ENCODE data around the gene THAP4.
A peak's percentile ranks its signal among the peaks of the same experiment; 100 is the strongest.

Gene THAP4

DNA sequence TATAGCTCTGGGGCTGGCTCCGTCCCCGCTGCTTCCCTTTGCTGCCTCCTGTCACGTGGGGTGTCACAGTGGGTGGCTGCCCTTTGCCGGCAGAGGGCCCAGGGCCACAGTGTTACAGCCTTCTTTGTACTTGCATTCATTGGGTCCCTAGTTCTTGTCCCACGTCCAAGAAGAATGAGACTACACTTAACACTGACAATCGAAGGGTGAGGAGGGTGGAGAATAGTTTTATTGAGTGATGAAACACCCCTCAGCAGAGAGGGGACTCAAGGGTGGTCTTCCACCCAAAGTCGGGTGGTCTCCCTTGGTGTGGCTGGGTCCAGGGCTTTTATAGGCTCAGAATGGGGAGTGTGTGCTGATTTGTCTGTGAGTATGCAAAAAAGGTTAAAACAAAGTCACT is 2.4 kb upstream of the THAP4 start:
- TF ChIP-seq POLR2A (IDR thresholded peaks at IDR 0.05; ENCODE audit: low read length) = no peak
- TF ChIP-seq GATA1 (IDR thresholded peaks at IDR 0.05; ENCODE audit: low read depth, low read length) = no peak
- DNase-seq = peak; percentile 61 to 63

DNA sequence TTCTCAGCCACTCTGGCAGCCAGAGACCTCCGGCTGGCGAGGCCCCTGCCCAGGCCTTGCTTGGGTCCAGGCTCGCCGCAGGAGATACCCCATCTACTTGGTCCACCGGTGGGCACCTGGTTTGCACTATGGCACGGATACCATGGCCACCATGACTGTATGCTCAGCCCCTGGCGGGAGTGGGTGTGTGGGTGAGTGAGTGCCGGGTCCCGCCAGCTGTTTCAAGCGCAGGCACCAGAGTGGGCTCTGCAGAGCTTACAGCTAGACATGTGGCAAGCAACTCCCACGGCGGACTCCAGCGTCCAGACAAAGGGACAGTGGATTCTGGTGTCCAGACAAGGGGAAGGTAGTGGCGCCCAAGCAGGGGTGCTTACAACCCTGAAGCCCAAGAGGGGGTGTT is 2.0 kb upstream of the THAP4 start:
- TF ChIP-seq GATA1 (IDR thresholded peaks at IDR 0.05; ENCODE audit: low read depth, low read length) (no peak), POLR2A (IDR thresholded peaks at IDR 0.05; ENCODE audit: low read length) (no peak)
- DNase-seq = no peak

DNA sequence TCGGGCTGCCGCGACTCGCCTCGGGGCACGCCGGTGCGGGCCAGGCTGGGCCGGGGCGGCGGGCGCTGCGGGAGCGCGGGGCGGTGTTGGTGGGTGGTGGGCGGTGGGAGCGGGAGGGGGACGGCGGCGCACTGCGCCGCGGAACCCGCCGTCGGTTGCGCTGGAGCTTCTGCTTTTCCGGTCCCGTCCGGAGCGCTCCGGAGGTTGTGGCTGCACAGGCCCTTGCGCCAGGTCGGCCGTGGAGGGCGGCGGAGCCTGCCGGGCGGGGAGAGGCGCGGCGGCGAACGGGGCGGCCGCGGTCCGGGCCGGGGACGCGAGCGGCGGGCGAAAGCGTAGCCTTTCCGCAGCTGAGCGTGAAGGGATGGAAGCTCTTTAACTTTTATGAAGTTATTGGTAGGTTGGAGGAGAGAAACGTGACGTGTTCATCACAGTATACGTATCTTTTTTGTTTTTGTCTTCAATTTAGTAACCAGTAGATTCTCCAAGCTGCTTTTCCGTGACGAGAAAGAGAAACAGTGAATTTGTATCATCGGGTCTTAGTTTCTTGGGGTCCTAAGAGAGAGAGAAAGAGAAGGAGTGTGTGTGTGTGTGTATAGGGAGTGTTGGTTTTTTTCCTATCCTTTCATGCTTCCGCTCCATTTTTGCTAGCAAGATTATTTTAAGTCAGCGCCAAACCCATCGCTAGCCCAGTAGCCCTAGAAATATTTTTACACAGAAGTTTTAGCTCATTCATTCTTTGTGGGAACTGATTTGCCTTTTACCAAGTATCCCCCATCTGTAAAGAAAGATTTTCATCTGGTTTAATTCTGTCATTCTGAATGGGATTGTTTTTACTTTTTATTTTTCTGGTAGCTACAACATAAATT is 1.1 kb upstream of the THAP4 start:
- TF ChIP-seq GATA1 (IDR thresholded peaks at IDR 0.05; ENCODE audit: low read depth, low read length) (no peak), POLR2A (IDR thresholded peaks at IDR 0.05; ENCODE audit: low read length) (peak; percentile 6)
- DNase-seq = peak; percentile 73 to 83

DNA sequence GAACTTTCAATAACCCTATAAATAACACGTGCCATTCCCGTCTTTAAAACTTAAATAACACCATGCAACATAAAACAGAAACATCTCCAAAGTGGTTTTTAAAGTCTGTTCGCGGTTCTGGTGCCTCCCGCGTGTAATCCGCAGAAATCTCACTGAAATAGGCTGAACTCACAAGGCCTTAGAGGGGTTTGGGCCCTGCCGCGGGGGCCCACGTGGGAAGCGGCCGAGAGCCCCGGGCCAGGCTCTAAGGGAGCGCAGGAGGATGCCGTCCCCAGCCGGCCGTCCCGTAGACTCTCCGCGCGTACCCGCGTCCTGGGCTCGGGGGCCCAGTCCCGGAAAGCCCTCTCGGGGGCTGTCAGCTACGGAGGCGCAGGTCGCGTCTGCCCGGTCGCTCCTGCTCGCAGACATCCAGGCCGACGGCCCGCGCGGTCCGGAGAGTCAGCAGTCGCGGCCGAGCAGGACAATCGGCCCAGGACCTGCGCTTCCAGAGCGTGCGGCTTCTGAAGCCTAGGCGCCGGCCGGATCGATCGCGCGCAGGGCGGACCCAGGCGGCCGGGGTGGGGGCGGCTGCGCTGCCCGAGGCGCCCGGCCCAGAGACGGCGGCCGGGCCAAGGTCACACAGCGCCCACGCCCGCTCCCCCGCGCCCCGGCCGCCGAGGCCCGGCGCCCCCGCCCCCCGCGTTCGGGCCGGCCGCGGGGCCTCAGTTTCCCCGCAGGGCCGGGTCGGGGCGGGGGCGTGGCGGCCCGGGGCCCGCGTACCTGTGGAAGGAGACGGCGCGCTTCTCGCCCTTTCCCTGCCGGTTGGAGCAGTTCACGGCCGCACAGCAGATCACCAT is 558 bp downstream of the THAP4 start:
- no peak for TF ChIP-seq GATA1 (IDR thresholded peaks at IDR 0.05; ENCODE audit: low read depth, low read length)
- no peak for TF ChIP-seq POLR2A (IDR thresholded peaks at IDR 0.05; ENCODE audit: low read length)
- DNase-seq = peak; percentile 71 to 73

DNA sequence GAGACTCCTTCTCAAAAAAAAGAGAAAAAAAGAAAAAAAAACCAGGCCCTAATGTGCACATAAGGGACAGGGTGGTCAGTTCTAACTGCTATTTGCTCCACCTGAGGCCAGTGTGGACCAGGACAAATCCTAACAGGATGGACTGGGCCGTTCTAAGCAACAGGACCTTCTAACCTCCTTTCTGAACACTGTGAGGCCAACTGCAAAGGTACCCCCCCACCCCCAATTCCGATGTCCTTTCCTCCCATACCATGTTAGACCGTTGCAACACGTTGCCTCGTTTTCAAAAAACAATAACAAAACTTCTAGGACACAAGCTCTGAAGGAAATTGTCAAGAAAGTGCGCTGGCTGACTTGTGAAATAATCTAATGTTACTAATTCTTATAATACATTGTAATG is 1.2 kb downstream of the THAP4 start:
- no peak for TF ChIP-seq GATA1 (IDR thresholded peaks at IDR 0.05; ENCODE audit: low read depth, low read length)
- no peak for TF ChIP-seq POLR2A (IDR thresholded peaks at IDR 0.05; ENCODE audit: low read length)
- peak; percentile 44 to 55 for DNase-seq

DNA sequence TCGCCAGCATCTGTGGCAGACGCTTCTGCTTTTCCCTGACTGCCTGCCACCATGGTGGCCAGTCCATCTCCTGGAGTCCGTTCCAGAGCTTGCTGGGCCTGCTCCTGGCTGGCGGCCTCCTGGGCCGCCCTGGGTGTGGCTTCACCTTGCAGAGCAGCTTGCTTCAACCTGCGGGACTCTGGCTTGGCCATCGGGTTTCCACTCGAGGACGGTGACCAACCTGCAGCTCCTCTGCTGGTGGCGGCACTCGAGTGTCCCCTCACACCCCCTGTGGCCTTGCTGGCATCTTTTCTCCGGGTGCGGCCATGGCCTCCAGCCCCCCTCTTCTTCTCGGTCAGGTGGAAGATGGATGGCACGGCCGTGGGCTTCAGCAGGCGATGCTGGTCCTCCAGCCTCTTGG is 3.4 kb downstream of the THAP4 start:
- TF ChIP-seq GATA1 (IDR thresholded peaks at IDR 0.05; ENCODE audit: low read depth, low read length) = no peak
- TF ChIP-seq POLR2A (IDR thresholded peaks at IDR 0.05; ENCODE audit: low read length) = no peak
- no peak for DNase-seq

DNA sequence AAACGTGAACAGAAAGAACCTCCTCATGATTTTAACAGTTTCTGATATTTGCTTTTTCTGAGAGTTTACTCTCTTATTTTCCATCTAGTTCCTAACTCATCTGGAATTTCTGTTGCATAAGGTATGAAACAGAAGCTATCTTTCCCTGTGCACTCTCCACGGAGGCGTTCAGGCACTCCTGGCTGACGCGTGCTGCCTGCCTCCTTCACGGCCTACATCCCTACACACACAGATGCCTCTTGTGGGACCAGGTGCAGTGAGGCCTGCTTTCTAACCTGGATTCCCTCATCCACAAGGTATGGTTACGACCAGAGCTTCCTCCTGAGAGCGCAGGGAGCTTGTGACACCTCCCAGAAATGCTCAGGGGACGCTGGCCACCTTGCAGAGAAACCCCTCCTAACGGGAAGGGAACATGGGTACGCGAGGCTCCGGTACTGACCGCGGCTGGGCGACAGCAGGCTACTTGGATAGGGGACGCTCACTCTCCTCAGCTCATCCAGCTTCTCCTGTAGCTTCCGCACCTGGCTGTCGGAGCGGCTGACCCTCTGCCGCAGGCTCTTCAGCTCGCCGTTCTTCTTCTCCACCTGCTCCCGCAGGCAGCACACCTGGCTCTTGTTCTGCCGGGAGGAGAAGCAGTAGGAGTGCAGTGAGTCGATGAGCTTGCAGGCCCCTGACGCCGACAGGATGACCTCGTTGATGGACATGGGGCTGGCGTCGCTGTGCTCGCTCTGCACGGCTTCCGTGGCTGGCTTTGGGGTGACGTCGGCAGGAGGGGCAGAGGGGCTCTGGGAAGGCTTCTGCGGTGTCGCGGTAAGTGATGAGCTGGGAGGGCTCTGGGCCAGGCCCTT is 4.3 kb downstream of the THAP4 start:
- TF ChIP-seq POLR2A (IDR thresholded peaks at IDR 0.05; ENCODE audit: low read length) (no peak), GATA1 (IDR thresholded peaks at IDR 0.05; ENCODE audit: low read depth, low read length) (no peak)
- no peak for DNase-seq

DNA sequence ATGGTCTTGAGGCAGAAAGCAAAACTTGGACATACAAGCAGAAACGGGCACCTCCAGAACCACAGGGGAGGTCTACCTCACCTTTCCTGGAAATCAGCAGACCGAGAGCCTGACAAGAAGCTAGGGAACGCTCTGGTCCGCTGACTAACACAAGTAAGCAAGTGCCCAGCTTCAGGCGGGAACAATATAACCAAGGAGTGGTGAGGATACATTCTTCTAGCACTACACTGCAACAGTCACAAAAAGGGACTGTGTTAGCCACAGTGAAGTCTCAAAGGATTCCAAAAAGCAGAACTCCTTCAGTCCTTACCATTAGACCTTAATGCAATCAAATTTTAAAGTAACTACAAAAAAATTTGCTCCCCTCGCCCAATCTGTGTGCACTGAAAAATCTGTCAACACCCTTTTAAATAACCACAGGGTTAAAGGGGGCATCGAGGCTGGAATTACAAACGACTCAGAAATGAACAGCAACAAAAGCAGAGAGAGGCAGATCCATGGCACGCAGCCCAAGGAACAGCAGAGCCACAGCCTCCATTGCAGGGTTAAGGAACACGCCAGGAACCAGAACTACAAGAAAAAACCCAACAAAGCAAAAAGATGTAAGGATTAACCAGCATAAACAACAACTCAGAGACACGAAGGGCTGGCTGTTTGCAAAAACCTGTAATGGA is 7.1 kb downstream of the THAP4 start:
- TF ChIP-seq POLR2A (IDR thresholded peaks at IDR 0.05; ENCODE audit: low read length) = no peak
- no peak for TF ChIP-seq GATA1 (IDR thresholded peaks at IDR 0.05; ENCODE audit: low read depth, low read length)
- DNase-seq = no peak

DNA sequence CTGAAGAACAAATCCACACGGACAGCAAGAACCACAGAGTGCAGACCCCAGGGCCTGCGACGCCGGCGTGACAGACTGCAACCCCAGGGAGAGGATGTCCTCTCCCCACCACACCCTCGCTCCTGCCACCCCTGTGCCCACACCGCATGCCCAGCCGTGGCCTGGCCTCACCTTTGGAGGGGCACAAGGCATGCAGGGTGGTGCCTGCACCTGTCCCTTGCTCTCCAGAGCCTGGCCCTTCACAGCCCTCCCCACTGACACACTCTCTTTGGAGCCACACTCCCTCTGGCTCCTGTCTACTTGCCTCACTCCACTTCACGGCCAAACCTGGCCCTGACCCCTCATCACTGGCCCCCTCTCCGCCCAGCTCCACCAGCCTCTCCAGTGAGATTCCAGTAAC is 9.3 kb downstream of the THAP4 start:
- no peak for DNase-seq
- TF ChIP-seq POLR2A (IDR thresholded peaks at IDR 0.05; ENCODE audit: low read length) (no peak), GATA1 (IDR thresholded peaks at IDR 0.05; ENCODE audit: low read depth, low read length) (no peak)

DNA sequence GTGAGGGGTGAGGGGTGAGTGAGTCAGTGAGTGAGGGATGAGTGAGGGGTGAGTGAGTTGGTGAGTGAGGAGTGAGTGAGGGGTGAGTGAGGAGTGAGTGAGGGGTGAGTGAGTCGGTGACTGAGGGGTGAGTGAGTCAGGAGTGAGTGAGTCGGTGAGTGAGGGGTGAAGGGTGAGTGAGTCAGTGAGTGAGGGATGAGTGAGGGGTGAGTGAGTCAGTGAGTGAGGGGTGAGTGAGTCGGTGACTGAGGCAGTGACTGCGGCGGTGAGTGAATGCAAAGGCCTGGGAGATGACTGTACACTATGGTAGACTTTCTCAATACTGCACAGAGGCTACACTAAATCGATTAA is 16.6 kb downstream of the THAP4 start:
- DNase-seq = peak in 1 of 2 experiments; percentile 51
- TF ChIP-seq POLR2A (IDR thresholded peaks at IDR 0.05; ENCODE audit: low read length) (no peak), GATA1 (IDR thresholded peaks at IDR 0.05; ENCODE audit: low read depth, low read length) (no peak)

DNA sequence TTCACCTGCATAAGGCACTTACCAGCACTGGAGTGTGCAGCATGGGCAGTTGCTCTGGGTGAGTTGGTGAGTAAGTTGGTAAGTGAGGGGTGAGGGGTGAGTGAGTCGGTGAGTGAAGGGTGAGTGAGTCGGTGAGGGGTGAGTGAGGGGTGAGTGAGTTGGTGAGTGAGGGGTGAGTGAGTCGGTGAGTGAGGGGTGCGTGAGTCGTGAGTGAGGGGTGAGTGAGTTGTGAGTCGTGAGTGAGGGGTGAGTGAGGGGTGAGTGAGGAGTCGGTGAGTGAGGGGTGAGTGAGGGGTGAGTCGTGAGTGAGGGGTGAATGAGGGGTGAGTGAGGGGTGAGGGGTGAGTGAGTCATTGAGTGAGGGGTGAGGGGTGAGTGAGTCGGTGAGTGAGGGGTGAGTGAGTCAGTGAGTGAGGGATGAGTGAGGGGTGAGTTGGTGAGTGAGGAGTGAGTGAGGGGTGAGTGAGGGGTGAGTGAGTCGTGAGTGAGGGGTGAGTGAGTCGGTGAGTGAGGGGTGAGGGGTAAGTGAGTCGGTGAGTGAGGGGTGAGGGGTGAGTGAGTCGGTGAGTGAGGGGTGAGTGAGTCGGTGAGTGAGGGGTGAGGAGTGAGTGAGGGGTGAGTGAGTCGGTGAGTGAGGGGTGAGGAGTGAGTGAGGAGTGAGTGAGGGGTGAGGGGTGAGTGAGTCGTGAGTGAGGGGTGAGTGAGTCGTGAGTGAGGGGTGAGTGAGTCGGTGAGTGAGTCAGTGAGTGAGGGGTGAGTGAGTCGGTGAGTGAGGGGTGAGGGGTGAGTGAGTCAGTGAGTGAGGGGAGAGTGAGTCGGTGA is 17.1 kb downstream of the THAP4 start:
- DNase-seq = peak in 1 of 2 experiments; percentile 27

DNA sequence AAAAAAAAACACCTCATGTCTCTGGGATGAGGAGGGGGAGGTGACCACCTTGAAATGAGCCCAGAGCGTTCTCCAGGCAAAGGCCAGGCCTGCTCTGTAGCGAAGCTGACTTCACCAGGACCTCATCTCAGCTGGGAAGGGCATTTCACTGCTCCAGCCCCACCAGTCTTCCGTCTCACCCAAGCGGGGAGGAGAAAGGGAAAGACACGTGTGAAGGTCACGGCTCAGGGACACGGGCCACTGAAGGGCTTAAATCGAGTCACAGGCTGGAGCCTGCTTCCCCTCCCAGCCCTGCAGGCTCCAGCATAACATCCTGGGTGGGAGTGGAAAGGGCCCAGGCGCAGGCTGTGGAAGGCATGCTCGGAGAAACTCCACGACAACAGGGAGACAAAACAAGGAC is 18.1 kb downstream of the THAP4 start:
- TF ChIP-seq GATA1 (IDR thresholded peaks at IDR 0.05; ENCODE audit: low read depth, low read length) (no peak), POLR2A (IDR thresholded peaks at IDR 0.05; ENCODE audit: low read length) (no peak)
- DNase-seq = no peak

More for the DNA sequence above, 17.1 kb downstream of the THAP4 start:
- TF ChIP-seq GATA1 (IDR thresholded peaks at IDR 0.05; ENCODE audit: low read depth, low read length) = no peak
- TF ChIP-seq POLR2A (IDR thresholded peaks at IDR 0.05; ENCODE audit: low read length) = no peak
